GM18873 (cell line): ENCODE data around the gene PITX1.

Experiments
- ATAC-seq: cut with Tn5 transposase; IDR thresholded peaks from one replicate; pipeline ENCODE4 v1.9.1; 2021; ENCODE audit warnings: mild to moderate bottlenecking, moderate library complexity, moderate number of reproducible peaks; ENCODE audit not compliant: unreplicated experiment, low FRiP score

PITX1 gene

GRCh38 chr5:135062216-135063055 lies 28.4 kb upstream of the PITX1 start:
- ATAC-seq = no peak

GRCh38 chr5:135061001-135061400 lies 27.0 kb upstream of the PITX1 start:
- no peak for ATAC-seq

- no peak for ATAC-seq
These were observed 26.0 kb upstream of the PITX1 start for GRCh38 chr5:135060021-135060420.

GRCh38 chr5:135059000-135059923 lies 25.2 kb upstream of the PITX1 start:
- ATAC-seq = no peak

GRCh38 chr5:135058331-135058732 lies 24.3 kb upstream of the PITX1 start:
- ATAC-seq = no peak

- no peak for ATAC-seq
These were observed 23.2 kb upstream of the PITX1 start for GRCh38 chr5:135057233-135057632.

GRCh38 chr5:135056316-135057030 lies 22.4 kb upstream of the PITX1 start:
- no peak for ATAC-seq

GRCh38 chr5:135055396-135055795 lies 21.4 kb upstream of the PITX1 start:
- ATAC-seq = no peak

- ATAC-seq = no peak
These were observed 20.5 kb upstream of the PITX1 start for GRCh38 chr5:135054546-135054945.

GRCh38 chr5:135053989-135054388 lies 20.0 kb upstream of the PITX1 start:
- no peak for ATAC-seq

GRCh38 chr5:135053278-135053677 lies 19.2 kb upstream of the PITX1 start:
- ATAC-seq = peak; percentile 82

- ATAC-seq = no peak
These were observed 18.6 kb upstream of the PITX1 start for GRCh38 chr5:135052511-135053145.

GRCh38 chr5:135051872-135052271 lies 17.8 kb upstream of the PITX1 start:
- no peak for ATAC-seq

GRCh38 chr5:135051399-135051798 lies 17.4 kb upstream of the PITX1 start:
- ATAC-seq = no peak

GRCh38 chr5:135050244-135050767 lies 16.3 kb upstream of the PITX1 start:
- ATAC-seq = no peak

- ATAC-seq = no peak
These were observed 14.9 kb upstream of the PITX1 start for GRCh38 chr5:135048930-135049329.

- ATAC-seq = no peak
These were observed 14.3 kb upstream of the PITX1 start for GRCh38 chr5:135048286-135048685.

GRCh38 chr5:135047347-135047695 lies 13.3 kb upstream of the PITX1 start:
- ATAC-seq = no peak

- no peak for ATAC-seq
These were observed 12.8 kb upstream of the PITX1 start for GRCh38 chr5:135046661-135047346.

GRCh38 chr5:135045488-135045887 lies 11.5 kb upstream of the PITX1 start:
- ATAC-seq = no peak
